ENCODE measurements around the gene FAM3B. TPM values are rescaled to one million over a fixed set of nuclear protein-coding genes. Genes with fewer than 3 reads are reported as not detected.

Gene FAM3B
- total and polyA plus RNA-seq, 7 donors, result 0.10 to 0.26 (median 0.19) TPM; not detected in 3

GRCh38 chr21:41317063-41317392, 427 bp downstream of the FAM3B start:
- no peak overlapping the region for H3K27ac ChIP-seq
- ATAC-seq (no peak), DNase-seq (no peak)
- no peaks in the 10 kb centered on the region for H3K36me3 ChIP-seq (ENCODE audit: insufficient read depth in 1 of 2, low read depth in 1 of 2)
- peak overlapping the region; percentile 41 for H3K4me3 ChIP-seq
- TF ChIP-seq CTCF (IDR thresholded peaks at IDR 0.05), result no peak
- peaks cover 0 to 44% (median 11%) of the 10 kb centered on the region in 3 donors for H3K27me3 ChIP-seq (ENCODE audit: insufficient read depth in 3 of 3, low read length in 2 of 3)
- no peaks in the 10 kb centered on the region for H3K9me3 ChIP-seq
- intact Hi-C loops (cut with DNase I), result no loop called here
- H3K4me1 ChIP-seq, result no peaks in the 10 kb centered on the region
- 10 to 14% (median 13%) methylated on average over 19 of the region's 19 CpGs for WGBS, 3 donors

- WGBS, 3 donors, result 61 to 67% (median 64%) methylated on average over 10 of the region's 10 CpGs
- TF ChIP-seq CTCF (IDR thresholded peaks at IDR 0.05), result no peak
- Histone ChIP-seq H3K9me3 (no peaks in the 10 kb centered on the region), H3K4me3 (no peak overlapping the region), H3K27me3 (ENCODE audit: insufficient read depth in 3 of 3, low read length in 2 of 3) (peaks cover 0 to 44% (median 11%) of the 10 kb centered on the region in 3 donors), H3K4me1 (no peaks in the 10 kb centered on the region), H3K36me3 (ENCODE audit: insufficient read depth in 1 of 2, low read depth in 1 of 2) (no peaks in the 10 kb centered on the region), H3K27ac (no peak overlapping the region)
- intact Hi-C loops (cut with DNase I), result no loop called here
- DNase-seq (no peak), ATAC-seq (no peak)
Observed at GRCh38 chr21:41317458-41317857, 857 bp downstream of the FAM3B start.

GRCh38 chr21:41318218-41318617, 1.6 kb downstream of the FAM3B start:
- WGBS, 3 donors, result 87 to 91% (median 87%) methylated on average over 9 of the region's 9 CpGs
- H3K36me3 ChIP-seq (ENCODE audit: insufficient read depth in 1 of 2, low read depth in 1 of 2), result no peaks in the 10 kb centered on the region
- TF ChIP-seq CTCF (IDR thresholded peaks at IDR 0.05), result no peak
- no peaks in the 10 kb centered on the region for H3K4me1 ChIP-seq
- DNase-seq (no peak), ATAC-seq (no peak)
- no peak overlapping the region for H3K27ac ChIP-seq
- intact Hi-C loops (cut with DNase I), result no loop called here
- H3K4me3 ChIP-seq, result no peak overlapping the region
- peaks cover 0 to 44% (median 11%) of the 10 kb centered on the region in 3 donors for H3K27me3 ChIP-seq (ENCODE audit: insufficient read depth in 3 of 3, low read length in 2 of 3)
- H3K9me3 ChIP-seq, result no peaks in the 10 kb centered on the region

- Histone ChIP-seq H3K27me3 (ENCODE audit: insufficient read depth in 3 of 3, low read length in 2 of 3) (peaks cover 0 to 44% (median 11%) of the 10 kb centered on the region in 3 donors), H3K27ac (no peak overlapping the region)
- TF ChIP-seq CTCF (IDR thresholded peaks at IDR 0.05), result no peak
Observed at GRCh38 chr21:41319273-41319672, 2.7 kb downstream of the FAM3B start.

GRCh38 chr21:41321211-41321907, 4.8 kb downstream of the FAM3B start:
- Histone ChIP-seq H3K4me1 (no peaks in the 10 kb centered on the region), H3K27ac (no peak overlapping the region), H3K4me3 (no peak overlapping the region), H3K36me3 (ENCODE audit: insufficient read depth in 1 of 2, low read depth in 1 of 2) (no peaks in the 10 kb centered on the region), H3K9me3 (no peaks in the 10 kb centered on the region), H3K27me3 (ENCODE audit: insufficient read depth in 3 of 3, low read length in 2 of 3) (peaks cover 0 to 31% (median 8%) of the 10 kb centered on the region in 3 donors)
- 73 to 76% (median 74%) methylated on average over 20 of the region's 20 CpGs for WGBS, 3 donors
- intact Hi-C loops (cut with DNase I), result no loop called here
- ATAC-seq (no peak), DNase-seq (no peak)
- no peak for TF ChIP-seq CTCF (IDR thresholded peaks at IDR 0.05)

More at GRCh38 chr21:41319273-41319672, 2.7 kb downstream of the FAM3B start:
- H3K4me1 ChIP-seq, result no peaks in the 10 kb centered on the region
- no peak for DNase-seq
- H3K9me3 ChIP-seq, result no peaks in the 10 kb centered on the region
- no peak overlapping the region for H3K4me3 ChIP-seq
- H3K36me3 ChIP-seq (ENCODE audit: insufficient read depth in 1 of 2, low read depth in 1 of 2), result no peaks in the 10 kb centered on the region
- ATAC-seq, result no peak
- WGBS, 3 donors, result 74 to 79% (median 75%) methylated on average over 7 of the region's 7 CpGs
- intact Hi-C loops (cut with DNase I), result no loop called here

Measured in psoas muscle (tissue), 8 donors.